Endometrium (tissue), 2 donors: ENCODE measurements around the gene UGT2A1.
A peak's percentile ranks its signal among the peaks of the same experiment; 100 is the strongest.
"Not testable (repeated sequence)": the region's sequence is repeated elsewhere in the genome, so short reads cannot be mapped to it uniquely, and the experiment has no call there.

ENCODE experiments used
- FAIRE-seq: peaks from 2 replicates; lab custom pipeline; 2012; peaks lifted over from hg19 to GRCh38; lab: Jason Lieb, UNC
- donor health status: control.
- donor health status: control.

The UGT2A1 gene

DNA sequence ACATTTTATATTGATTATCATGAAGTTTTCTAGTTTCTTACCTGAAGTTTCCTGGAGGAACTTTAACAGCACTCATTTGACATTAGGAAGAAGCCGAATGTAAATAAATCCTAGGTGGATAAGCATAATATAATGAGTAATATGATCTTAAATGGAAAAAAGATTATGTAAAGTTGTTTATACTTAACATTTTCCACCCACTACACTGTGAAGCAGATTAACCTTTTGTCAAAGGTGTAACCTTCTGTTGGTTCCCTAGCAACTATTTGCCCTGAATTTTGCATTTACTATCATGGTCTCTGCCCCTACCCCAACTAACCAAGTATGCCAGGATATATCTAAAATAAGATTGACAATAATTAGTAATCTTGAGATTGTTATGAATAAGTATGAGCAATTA lies at the start of gene UGT2A1:
Gene UGT2A1, minus strand, starts transcription at position 101 of the 400 bp plus-strand sequence. CDS start 5,603 bp downstream, outside the sequence.
- FAIRE-seq: no peak

DNA sequence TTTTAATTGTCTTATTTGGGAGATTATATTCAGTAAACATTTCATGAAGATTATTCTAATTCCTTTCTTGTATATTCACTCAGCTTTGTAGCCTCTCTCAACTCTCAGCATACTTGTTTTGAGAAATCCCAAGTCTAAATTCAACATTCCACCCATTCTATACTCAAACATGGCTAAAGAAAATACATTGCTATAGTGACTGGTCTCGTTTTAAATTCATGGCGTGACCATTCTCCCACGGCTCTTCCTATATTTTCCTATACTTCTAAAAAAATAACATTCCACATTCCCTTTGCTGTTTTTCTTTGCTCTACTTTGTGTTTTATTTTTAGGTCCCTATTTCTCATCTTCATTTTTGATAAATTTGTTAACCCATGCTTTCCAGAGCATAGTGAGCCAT lies 49.2 kb upstream of the UGT2A1 start:
- no peak for FAIRE-seq

- no peak for FAIRE-seq
Measured at GRCh38 chr4:69701696-69702095, 48.6 kb upstream of the UGT2A1 start.

DNA sequence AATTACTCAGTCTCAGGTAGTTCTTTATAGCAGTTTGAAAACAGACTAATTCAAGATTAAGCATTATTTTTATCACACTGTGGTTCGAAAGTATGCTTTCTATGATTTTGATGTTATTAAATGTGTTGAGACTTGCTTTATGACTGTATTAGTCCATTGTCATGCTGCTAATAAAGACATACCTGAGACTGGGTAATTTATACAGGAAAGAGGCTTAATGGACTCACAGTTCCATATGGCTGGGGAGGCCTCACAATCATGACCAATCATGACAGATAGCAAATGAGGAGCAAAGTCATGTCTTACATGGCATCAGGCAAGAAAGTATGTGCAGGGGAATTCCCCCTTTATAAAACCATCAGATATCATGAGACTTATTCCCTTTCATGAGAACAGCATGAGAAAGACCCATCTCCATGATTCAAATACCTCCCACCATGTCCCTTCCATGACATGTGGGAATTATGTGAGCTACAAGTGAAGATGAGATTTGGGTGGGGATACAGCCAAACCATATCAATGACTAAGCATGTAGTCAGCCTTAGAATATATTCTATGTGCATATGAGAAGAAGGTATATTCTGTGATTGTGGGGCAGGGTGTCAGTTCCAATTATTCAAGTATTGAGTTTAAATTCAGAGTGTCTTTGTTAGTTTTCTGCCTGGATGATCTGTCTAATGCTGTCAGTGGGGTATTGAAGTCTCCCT lies 44.6 kb upstream of the UGT2A1 start:
- no peak for FAIRE-seq

- FAIRE-seq: peak; percentile 94
Measured at GRCh38 chr4:69689599-69689998, 36.6 kb upstream of the UGT2A1 start.

DNA sequence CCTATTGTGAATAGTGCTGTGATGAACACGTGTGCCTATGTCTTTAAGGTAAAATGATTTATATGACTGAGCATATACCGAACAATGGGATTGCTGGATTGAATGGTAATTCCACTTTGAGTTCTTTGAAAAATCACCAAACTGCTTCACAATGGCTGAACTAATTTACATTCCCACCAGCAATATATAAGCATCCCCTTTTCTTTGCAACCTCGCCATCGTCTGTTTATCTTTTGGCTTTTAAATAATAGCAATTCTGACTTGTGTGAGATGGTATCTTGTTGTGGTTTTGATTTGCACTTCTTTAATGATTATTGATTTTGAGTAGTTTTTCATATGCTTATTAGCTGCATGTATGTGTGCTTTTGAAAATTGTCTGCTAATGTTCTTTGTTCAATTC lies 31.8 kb upstream of the UGT2A1 start:
- no peak for FAIRE-seq

DNA sequence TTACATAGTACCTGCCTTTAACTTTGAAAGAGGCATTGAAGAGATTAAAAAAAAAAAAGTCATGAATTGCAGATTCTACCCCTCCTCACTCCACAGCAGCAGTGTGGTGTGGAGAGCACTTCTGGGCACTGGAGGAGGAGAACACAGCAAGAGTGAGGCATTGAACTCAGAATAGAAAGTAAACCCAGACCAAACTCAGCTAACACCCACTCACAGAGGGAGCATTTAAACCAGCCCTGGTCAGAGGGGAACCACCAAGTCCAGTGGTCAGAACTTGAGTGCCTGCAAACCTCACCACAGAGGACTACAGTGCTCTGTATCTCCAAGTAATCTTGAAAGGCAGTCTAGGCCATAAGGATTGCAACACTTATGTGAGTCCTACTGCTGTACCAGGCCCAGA lies 15.6 kb upstream of the UGT2A1 start:
- FAIRE-seq: no peak

- not testable (repeated sequence) for FAIRE-seq
Measured at GRCh38 chr4:69664009-69664408, 11.0 kb upstream of the UGT2A1 start.

DNA sequence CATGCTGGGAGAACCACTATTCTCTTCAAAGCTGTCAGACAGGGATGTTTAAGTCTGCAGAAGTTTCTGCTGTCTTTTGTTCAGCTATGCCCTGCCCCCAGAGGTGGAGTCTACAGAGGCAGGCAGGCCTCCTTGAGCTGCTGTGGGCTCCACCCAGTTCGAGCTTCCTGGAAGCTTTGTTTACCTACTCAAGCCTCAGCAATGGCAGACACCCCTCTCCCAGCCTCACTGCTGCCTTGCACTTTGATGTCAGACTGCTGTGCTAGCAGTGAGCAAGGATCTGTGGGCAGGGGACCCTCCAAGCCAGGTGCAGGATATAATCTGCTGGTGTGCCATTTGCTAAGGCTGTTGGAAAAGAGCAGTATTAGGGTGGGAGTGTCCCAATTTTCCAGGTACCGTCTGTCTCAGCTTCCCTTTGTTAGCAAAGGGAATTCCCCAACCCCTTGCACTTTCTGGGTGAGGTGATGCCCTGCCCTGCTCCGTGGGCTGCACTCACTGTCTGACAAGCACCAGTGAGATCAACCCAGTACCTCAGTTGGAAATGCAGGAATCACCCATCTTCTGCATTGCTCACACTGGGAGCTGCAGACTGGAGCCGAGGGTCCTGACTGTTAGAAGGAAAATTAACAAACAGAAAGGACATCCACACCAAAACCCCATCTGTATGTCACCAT lies 8.2 kb upstream of the UGT2A1 start:
- FAIRE-seq: not testable (repeated sequence)

DNA sequence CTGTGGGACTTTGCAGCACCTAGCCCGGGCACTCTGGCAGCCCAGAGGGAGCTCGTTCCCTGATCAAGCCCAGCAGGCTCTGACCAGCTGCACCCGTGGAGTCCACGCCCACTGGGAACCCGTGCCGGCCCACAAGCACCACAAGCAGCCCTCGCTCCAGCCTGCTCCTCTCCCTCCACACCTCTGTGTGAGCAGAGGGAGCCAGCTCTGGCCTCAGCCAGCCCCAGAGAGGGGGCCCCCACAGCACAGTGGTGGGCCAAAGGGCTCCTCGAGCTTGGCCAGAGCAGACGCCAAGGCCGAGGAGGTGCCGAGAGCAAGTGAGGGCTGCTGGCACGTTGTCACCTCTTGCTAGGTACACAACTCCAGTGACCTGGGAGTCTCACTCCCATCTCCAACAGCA lies 5.1 kb upstream of the UGT2A1 start:
- FAIRE-seq: no peak

- no peak for FAIRE-seq
Measured at GRCh38 chr4:69656653-69657158, 3.7 kb upstream of the UGT2A1 start.

- FAIRE-seq: no peak
Measured at GRCh38 chr4:69650872-69651271, 2.2 kb downstream of the UGT2A1 start.

- no peak for FAIRE-seq
Measured at GRCh38 chr4:69649629-69650028, 3.4 kb downstream of the UGT2A1 start.

DNA sequence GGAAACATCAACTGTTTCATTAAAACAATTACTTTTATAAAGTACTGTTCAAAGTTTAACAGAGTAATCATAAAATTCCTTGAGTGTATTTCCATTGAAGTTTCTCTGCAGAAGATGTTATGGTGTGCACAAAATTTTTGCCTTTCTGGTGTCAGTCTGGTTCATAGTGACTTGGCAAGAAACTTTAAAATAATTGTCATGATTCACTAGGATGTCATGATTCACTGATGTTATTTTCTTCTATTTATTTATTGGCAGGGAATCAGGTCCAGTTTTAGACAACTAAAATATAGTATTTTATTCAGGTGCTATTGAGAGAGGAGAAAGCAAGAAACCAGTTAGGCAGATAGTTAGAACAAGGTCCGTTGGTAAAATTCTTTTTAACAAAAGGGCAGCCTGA lies 3.8 kb downstream of the UGT2A1 start:
- no peak for FAIRE-seq

GRCh38 chr4:69642961-69643360 lies 10.1 kb downstream of the UGT2A1 start:
- no peak for FAIRE-seq

DNA sequence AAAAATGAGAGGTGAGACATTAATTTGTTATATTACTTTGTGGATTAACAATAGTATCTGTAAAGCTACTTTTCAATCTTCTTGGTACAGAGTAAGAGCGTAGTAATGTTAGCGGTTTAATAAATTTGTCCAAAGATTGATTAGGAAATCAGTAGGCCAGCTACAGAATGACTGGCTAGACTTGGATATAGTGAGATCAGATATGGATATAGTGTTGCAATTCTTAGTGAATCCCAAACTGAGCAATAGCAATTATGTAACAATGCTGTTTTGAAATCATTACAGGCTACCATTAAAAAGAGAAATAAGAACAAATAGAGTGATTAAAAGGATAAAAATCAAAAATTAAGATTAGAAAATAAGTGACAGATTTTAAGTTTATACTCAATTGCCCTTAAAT lies 12.8 kb downstream of the UGT2A1 start:
- no peak for FAIRE-seq

GRCh38 chr4:69639542-69639941 lies 13.5 kb downstream of the UGT2A1 start, which contains the start of gene UGT2A2:
Gene UGT2A2 (minus strand): TSS chr4:69639642. CDS start chr4:69639640, 2 bp downstream.
- FAIRE-seq: no peak

DNA sequence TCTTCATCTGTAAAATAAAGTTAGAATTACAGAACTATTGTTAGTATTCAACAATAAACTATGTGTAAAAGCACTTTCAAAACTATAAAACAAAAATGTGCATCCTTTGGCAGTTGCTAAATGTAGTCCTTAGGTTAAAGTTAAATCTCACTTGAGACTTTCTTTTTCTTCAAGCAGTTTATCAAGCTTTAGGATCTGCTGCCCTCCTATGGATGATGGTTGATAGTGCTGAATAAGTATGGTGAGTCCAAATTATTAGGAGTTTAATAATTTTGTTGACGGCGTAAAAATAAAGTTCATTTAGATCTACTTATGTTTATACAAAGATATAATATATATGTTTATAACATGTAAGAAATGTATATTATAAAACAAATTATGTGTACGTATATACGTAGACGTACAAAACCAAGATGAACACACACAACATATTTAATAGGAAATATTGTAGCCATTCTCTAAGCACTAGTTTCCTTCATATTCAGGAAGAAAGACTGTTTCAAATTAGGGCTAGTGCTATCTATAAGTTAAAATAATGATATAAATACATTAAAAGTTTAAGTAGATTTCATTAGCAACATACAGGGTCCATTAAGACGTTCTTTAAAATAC lies 35.9 kb downstream of the UGT2A1 start:
- FAIRE-seq: peak; percentile 57

DNA sequence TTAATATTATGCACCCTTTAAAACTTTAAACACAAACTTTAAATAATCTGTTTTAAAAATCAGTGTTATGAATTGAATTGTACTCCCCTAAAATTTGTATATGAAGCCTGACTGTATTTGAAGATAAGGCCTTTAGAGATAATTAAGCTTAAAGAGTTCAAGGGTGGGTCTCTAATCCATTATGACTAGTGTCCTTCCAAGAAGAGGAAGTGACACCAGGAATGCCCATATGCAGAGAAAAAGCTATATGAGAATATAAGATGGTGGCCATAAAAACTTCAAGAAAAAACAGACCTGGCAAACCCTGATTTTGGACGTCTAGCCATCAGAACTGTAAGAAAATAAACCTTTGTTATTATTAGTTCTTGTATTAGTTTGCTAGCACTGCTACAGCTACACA lies 42.6 kb downstream of the UGT2A1 start:
- FAIRE-seq: no peak

- FAIRE-seq: no peak
Measured at GRCh38 chr4:69601065-69601464, 52.0 kb downstream of the UGT2A1 start.

DNA sequence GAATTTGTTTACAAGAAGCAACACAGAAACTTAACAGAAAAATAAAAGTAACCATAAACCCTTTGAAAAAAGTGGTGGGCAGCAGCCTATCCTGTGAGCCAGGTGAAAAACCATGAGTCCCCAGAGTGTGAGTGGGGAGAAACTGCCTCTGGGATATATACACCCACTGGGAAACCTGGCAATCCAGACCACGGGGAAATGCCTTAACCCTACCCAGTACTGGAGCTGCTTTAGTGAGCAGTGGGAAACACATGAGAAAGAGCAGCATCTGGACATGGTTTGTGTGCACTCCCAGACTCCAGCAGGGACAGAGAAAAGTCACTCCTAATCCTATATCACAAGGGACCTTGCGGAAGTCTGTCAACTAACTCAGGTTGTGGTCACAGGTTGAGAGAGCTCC lies 53.0 kb downstream of the UGT2A1 start:
- no peak for FAIRE-seq

DNA sequence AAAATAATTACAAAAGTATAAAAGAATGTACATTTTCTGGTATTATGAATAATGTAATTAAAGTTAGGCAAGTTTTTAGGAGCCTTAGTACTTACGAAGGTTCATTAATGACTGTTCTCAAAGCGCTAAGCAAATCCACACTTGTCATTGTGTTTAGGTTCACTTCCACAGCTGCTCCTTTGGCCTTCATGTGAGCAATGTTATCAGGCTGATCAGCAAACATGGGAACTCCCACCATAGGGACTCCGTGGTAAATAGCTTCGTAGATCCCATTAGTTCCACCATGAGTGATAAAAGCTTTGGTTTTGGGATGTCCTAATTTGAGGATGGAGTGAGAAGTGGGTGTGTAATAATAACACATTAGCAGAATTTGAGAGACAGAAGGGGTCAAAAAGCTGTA lies 58.7 kb downstream of the UGT2A1 start:
- no peak for FAIRE-seq

- no peak for FAIRE-seq
Measured at GRCh38 chr4:69591364-69591763, 61.7 kb downstream of the UGT2A1 start.
